Activated CD4-positive, alpha-beta T cell treated with anti-CD3 and anti-CD28 coated beads, Interleukin-2, amount 50 U/mL, for 48 hours (primary cell): ENCODE results near the gene RNLS.
"Not testable (repeated sequence)": the region's sequence is repeated elsewhere in the genome, so short reads cannot be mapped to it uniquely, and the experiment has no call there.

ENCODE experiments used
- DNase-seq, 2 experiments: peaks; one replicate each; pipeline ENCODE4 v3.0.0-alpha.2; 2020

Gene RNLS

GRCh38 chr10:88383276-88383675 lies 199.8 kb downstream of the RNLS start:
- no peak for DNase-seq

- no peak for DNase-seq
Observed at GRCh38 chr10:88382699-88383098, 200.4 kb downstream of the RNLS start.

GRCh38 chr10:88379575-88379974 lies 203.5 kb downstream of the RNLS start:
- DNase-seq = no peak

GRCh38 chr10:88377510-88377909 lies 205.6 kb downstream of the RNLS start:
- no peak for DNase-seq

GRCh38 chr10:88374392-88375175 lies 208.5 kb downstream of the RNLS start:
- no peak for DNase-seq

- DNase-seq = no peak
Observed at GRCh38 chr10:88372881-88373592, 210.1 kb downstream of the RNLS start.

GRCh38 chr10:88372051-88372715 lies 210.9 kb downstream of the RNLS start:
- no peak for DNase-seq

- no peak for DNase-seq
Observed at GRCh38 chr10:88370713-88371112, 212.4 kb downstream of the RNLS start.

- DNase-seq = no peak
Observed at GRCh38 chr10:88366772-88367171, 216.3 kb downstream of the RNLS start.

GRCh38 chr10:88361995-88362807 lies 220.9 kb downstream of the RNLS start:
- no peak for DNase-seq

GRCh38 chr10:88361494-88361893 lies 221.6 kb downstream of the RNLS start:
- no peak for DNase-seq

- not testable (repeated sequence) for DNase-seq
Observed at GRCh38 chr10:88355750-88356149, 227.4 kb downstream of the RNLS start.

- no peak for DNase-seq
Observed at GRCh38 chr10:88347597-88348304, 235.4 kb downstream of the RNLS start.

- no peak for DNase-seq
Observed at GRCh38 chr10:88347022-88347421, 236.1 kb downstream of the RNLS start.

- DNase-seq = no peak
Observed at GRCh38 chr10:88346144-88346977, 236.8 kb downstream of the RNLS start.

- no peak for DNase-seq
Observed at GRCh38 chr10:88343761-88344484, 239.2 kb downstream of the RNLS start.

- DNase-seq = no peak
Observed at GRCh38 chr10:88342733-88343310, 240.3 kb downstream of the RNLS start.

- no peak for DNase-seq
Observed at GRCh38 chr10:88337134-88337533, 246.0 kb downstream of the RNLS start.

GRCh38 chr10:88336334-88336733 lies 246.8 kb downstream of the RNLS start:
- DNase-seq = no peak

- no peak for DNase-seq
Observed at GRCh38 chr10:88333248-88333630, 249.9 kb downstream of the RNLS start.
